ENCODE measurements around the gene FAM184B. TPM values are rescaled to one million over a fixed set of nuclear protein-coding genes. Genes with fewer than 3 reads are reported as not detected.

The FAM184B gene
- total RNA-seq, 1 donor from 2014 or later, result 0.17 TPM

GRCh38 chr4:17605236-17605635, 176.2 kb downstream of the FAM184B start:
- no peak overlapping the region for H3K27ac Mint-ChIP-seq
- no peak for TF ChIP-seq CTCF (IDR thresholded peaks at IDR 0.05; ENCODE audit: unreplicated experiment)
- no peaks in the 10 kb centered on the region for H3K9me3 Mint-ChIP-seq (ENCODE audit: low read depth)
- no peaks in the 10 kb centered on the region for H3K4me1 Mint-ChIP-seq (ENCODE audit: low read depth)
- no peaks in the 10 kb centered on the region for H3K27me3 Mint-ChIP-seq
- DNase-seq (ENCODE audit: low spot score, unreplicated experiment), result no peak
- H3K36me3 Mint-ChIP-seq (ENCODE audit: insufficient read depth), result peaks cover 4% of the 10 kb centered on the region
- no peak overlapping the region for H3K4me3 Mint-ChIP-seq (ENCODE audit: low read depth)

GRCh38 chr4:17599826-17600225, 181.6 kb downstream of the FAM184B start:
- Mint-ChIP-seq H3K27ac (no peak overlapping the region), H3K4me1 (ENCODE audit: low read depth) (no peaks in the 10 kb centered on the region), H3K9me3 (ENCODE audit: low read depth) (no peaks in the 10 kb centered on the region), H3K36me3 (ENCODE audit: insufficient read depth) (peaks cover 12% of the 10 kb centered on the region), H3K27me3 (no peaks in the 10 kb centered on the region), H3K4me3 (ENCODE audit: low read depth) (no peak overlapping the region)
- no peak for DNase-seq (ENCODE audit: low spot score, unreplicated experiment)
- TF ChIP-seq CTCF (IDR thresholded peaks at IDR 0.05; ENCODE audit: unreplicated experiment), result no peak

DNA sequence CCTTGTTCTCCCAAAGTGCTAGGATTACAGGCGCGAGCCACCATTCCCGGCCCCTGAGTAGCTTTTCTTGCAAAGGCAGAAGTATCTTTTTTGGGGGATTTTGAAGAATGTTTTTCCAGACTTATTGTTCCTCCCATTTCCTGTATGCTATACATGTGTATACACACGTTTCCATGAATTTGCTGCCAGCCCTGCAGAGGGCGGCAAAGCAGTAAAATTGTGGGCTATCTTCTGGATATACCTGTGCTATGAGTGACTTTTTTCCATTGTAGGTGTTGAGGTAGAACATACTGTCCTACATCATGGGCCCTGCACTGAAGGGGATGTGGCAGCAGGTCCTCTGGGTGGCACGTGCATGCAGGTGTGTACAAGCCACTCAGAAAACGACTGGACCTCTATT, 183.9 kb downstream of the FAM184B start:
- H3K27ac Mint-ChIP-seq, result no peak overlapping the region

GRCh38 chr4:17595471-17596005, 185.9 kb downstream of the FAM184B start:
- peaks cover 19% of the 10 kb centered on the region for H3K36me3 Mint-ChIP-seq (ENCODE audit: insufficient read depth)
- H3K27ac Mint-ChIP-seq, result no peak overlapping the region
- TF ChIP-seq CTCF (IDR thresholded peaks at IDR 0.05; ENCODE audit: unreplicated experiment), result no peak

More for the DNA sequence above, 183.9 kb downstream of the FAM184B start:
- TF ChIP-seq CTCF (IDR thresholded peaks at IDR 0.05; ENCODE audit: unreplicated experiment), result peak; percentile 48
- H3K4me3 Mint-ChIP-seq (ENCODE audit: low read depth), result no peak overlapping the region
- H3K36me3 Mint-ChIP-seq (ENCODE audit: insufficient read depth), result peaks cover 19% of the 10 kb centered on the region
- DNase-seq (ENCODE audit: low spot score, unreplicated experiment), result no peak
- no peaks in the 10 kb centered on the region for H3K4me1 Mint-ChIP-seq (ENCODE audit: low read depth)
- no peaks in the 10 kb centered on the region for H3K9me3 Mint-ChIP-seq (ENCODE audit: low read depth)
- H3K27me3 Mint-ChIP-seq, result no peaks in the 10 kb centered on the region

GRCh38 chr4:17589355-17589754, 192.1 kb downstream of the FAM184B start:
- no peaks in the 10 kb centered on the region for H3K27me3 Mint-ChIP-seq
- no peak for DNase-seq (ENCODE audit: low spot score, unreplicated experiment)
- no peak for TF ChIP-seq CTCF (IDR thresholded peaks at IDR 0.05; ENCODE audit: unreplicated experiment)
- no peaks in the 10 kb centered on the region for H3K9me3 Mint-ChIP-seq (ENCODE audit: low read depth)
- peaks cover 28% of the 10 kb centered on the region for H3K36me3 Mint-ChIP-seq (ENCODE audit: insufficient read depth)
- peaks cover 12% of the 10 kb centered on the region for H3K4me1 Mint-ChIP-seq (ENCODE audit: low read depth)
- H3K4me3 Mint-ChIP-seq (ENCODE audit: low read depth), result no peak overlapping the region
- no peak overlapping the region for H3K27ac Mint-ChIP-seq

More at GRCh38 chr4:17595471-17596005, 185.9 kb downstream of the FAM184B start:
- Mint-ChIP-seq H3K4me3 (ENCODE audit: low read depth) (no peak overlapping the region), H3K9me3 (ENCODE audit: low read depth) (no peaks in the 10 kb centered on the region), H3K4me1 (ENCODE audit: low read depth) (no peaks in the 10 kb centered on the region), H3K27me3 (no peaks in the 10 kb centered on the region)
- DNase-seq (ENCODE audit: low spot score, unreplicated experiment), result no peak

Measured in progenitor cell of endocrine pancreas (in vitro differentiated cells).